Endothelial cell of umbilical vein (primary cell): ENCODE data around the gene FUT8.

Experiments used
- CTCF ChIP-seq, 2 donors: IDR thresholded peaks; 1 replicate in 1 of 2; 2 replicates in 1 of 2; pipeline ENCODE4 v1.5.1; 2011; ENCODE audit warnings: low read length in 2 of 2, mild to moderate bottlenecking in 2 of 2, moderate library complexity in 2 of 2, control low read depth in 1 of 2, inconsistent platforms in 1 of 2, low read depth in 1 of 2; ENCODE audit not compliant: insufficient read depth in 1 of 2; ENCODE audit errors: extremely low read depth in 1 of 2
- EZH2 ChIP-seq: IDR thresholded peaks from 2 replicates; pipeline ENCODE4 v1.6.1; 2012; ENCODE audit warnings: borderline replicate concordance, low read depth, mild to moderate bottlenecking, moderate library complexity, low read length, inconsistent platforms; ENCODE audit not compliant: severe bottlenecking
- POLR2AphosphoS5 ChIP-seq: IDR thresholded peaks from 2 replicates; pipeline ENCODE4 v1.6.1; 2012; ENCODE audit warnings: low read depth, mild to moderate bottlenecking, control low read depth, low read length, moderate library complexity; ENCODE audit not compliant: insufficient read depth

- TF ChIP-seq CTCF (IDR thresholded peaks at IDR 0.05; ENCODE audit: extremely low read depth in 1 of 2, insufficient read depth in 1 of 2, low read depth in 1 of 2, low read length in 2 of 2) (no peak), EZH2 (no peak), POLR2AphosphoS5 (no peak)
Observed at GRCh38 chr14:65731933-65732506, 319.5 kb downstream of the FUT8 start.
